ENCODE measurements around the gene HOXA3.

Gene HOXA3

GRCh38 chr7:27124902-27125689, 27.3 kb downstream of the HOXA3 start:
- Histone ChIP-seq H3K4me3 (no peak overlapping the region), H3K27ac (no peak overlapping the region)

DNA sequence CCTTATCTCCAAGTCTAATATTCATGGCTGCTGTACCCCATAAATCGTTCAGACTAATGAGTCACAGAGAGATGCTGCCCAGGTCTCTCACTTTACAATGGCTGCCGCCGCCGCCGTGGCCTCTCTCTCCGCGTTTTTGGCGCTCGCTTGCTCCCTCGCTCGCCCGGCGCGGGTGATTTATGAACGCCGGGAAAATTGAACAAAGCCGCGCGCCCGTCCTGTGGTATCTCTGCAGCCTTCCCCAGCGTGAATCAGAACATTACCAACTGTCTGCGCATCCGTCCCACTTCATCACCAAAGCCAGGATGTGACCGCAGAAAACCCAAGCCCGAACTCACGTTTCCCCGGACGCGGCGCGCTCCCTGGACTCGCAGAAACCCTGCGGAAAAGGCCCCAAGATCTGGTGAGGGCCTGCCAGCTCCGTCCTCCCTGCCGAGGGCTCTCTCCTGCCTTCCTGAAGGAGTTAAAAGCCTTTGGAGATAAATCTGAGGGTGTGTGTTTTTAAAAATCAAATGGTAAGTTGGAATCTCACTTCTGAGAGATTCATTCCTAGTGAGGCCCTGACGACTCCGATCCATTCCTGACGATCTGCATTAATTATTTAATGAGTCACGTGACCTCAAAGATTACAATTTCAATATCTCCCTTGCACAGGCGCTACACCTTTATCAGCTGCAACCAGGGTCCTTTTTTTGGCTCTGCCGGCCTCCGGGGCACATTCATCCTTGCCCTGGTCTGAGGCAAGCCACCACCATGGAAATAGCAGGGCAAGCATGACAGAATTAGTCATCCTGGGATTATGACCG, 28.1 kb downstream of the HOXA3 start:
- Histone ChIP-seq H3K4me3 (no peak overlapping the region), H3K27ac (no peak overlapping the region)

GRCh38 chr7:27123477-27124053, 28.8 kb downstream of the HOXA3 start:
- no peak overlapping the region for H3K27ac ChIP-seq

GRCh38 chr7:27123007-27123476, 29.3 kb downstream of the HOXA3 start:
- no peak overlapping the region for H3K4me3 ChIP-seq
- no peak overlapping the region for H3K27ac ChIP-seq

More at GRCh38 chr7:27123477-27124053, 28.8 kb downstream of the HOXA3 start:
- H3K4me3 ChIP-seq: no peak overlapping the region

DNA sequence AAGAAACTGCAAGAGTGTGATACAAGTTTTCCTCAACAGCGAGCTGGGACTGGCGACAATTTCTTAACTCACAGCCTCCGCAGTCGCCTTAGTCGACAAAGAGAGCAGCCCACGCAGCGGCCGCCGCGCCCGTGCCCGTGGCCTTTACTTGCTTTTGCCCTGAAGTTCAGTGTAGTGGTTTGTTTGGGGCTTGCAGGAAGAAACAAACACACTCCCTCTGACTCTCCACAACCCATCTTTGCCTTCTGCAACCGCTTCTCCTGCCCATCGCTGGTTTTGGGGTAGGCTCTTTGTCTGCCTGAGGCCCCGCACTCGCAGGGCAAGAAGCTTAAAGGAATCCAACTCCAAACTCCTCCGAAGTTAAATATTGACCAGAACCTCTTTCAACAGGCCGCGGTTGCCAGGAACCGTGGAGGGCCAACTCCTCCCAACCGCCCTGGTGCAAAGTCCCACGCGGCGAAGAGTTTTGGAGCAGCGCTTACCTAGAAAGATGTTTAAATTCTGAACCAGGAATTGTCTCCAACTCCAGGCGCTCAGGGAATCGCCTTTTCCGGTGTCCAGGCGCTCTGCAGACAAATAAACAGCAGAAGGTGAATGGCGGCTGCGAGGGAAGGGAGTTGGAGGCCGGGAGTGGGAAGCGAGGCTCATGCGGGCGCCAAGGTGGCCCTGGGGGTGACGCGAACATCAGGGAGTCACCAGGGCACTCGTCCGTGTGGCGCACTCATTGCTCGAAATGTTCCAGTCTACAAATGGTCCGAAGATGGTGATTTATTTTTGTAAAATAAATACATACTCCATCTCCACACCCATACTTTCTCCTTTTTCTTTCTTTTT, 30.1 kb downstream of the HOXA3 start:
- no peak overlapping the region for H3K27ac ChIP-seq
- H3K4me3 ChIP-seq: no peak overlapping the region

DNA sequence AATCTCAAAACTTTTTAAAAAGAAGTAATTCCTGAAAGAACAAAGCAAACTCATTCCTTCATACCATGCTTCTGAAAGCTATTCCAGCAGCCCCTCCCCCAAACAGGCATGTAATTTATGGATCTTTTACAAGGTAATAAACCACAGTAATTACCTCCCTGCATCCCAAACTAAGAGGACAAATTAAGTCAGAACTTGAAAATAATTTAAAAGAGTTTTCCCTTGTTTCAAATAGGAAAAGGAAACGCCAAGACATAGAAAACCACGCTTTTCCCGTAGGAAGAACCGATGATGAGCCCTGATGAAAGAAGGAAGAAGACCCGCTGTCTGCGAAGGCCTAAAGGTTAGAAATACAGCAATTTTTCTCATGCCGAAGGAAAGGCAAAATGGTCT, 30.7 kb downstream of the HOXA3 start:
- H3K27ac ChIP-seq: no peak overlapping the region
- no peak overlapping the region for H3K4me3 ChIP-seq

DNA sequence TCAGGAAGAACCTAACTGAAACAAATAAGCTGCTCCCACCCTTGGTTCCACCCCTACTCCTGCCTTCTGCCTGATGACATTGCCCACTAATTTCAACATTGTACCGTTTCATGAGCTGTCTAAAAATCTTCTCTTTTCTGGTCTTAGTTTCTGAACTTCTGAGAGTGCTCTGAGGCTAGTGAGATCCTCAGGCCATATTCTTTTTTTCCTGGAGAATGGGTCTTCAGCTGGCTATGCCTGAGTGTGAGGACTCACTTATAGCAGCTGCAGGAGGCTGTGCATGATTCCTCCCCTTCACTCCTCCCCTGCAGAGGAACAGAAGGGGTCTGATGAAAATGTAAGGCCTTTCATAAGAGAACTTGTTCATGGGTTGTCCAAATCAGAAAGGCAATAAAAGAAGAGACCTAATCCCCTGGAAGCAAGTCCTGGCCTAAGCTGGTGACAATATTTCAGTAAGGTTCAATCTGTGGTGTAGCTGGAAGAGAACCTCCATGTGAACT, 32.9 kb downstream of the HOXA3 start:
- H3K27ac ChIP-seq: no peak overlapping the region

DNA sequence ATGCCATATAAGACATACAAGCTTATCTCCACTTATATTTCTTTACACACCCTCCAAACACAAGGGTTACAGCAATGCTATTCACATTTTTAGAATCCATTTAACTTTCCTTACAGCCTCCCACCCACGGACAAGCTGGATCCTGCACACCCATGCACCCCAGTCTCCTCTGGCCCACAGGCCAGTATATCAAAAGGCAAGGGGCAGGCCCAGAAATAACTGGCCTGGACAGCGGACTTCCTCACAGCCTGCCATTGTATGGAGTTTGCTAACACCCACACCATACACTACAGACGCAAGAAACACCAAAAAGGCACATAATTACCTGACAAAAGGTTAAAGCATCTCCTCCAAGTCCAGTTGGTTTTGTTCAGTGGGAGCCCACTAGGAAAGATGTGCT, 33.8 kb downstream of the HOXA3 start:
- Histone ChIP-seq H3K4me3 (no peak overlapping the region), H3K27ac (no peak overlapping the region)

More for the DNA sequence above, 32.9 kb downstream of the HOXA3 start:
- no peak overlapping the region for H3K4me3 ChIP-seq

DNA sequence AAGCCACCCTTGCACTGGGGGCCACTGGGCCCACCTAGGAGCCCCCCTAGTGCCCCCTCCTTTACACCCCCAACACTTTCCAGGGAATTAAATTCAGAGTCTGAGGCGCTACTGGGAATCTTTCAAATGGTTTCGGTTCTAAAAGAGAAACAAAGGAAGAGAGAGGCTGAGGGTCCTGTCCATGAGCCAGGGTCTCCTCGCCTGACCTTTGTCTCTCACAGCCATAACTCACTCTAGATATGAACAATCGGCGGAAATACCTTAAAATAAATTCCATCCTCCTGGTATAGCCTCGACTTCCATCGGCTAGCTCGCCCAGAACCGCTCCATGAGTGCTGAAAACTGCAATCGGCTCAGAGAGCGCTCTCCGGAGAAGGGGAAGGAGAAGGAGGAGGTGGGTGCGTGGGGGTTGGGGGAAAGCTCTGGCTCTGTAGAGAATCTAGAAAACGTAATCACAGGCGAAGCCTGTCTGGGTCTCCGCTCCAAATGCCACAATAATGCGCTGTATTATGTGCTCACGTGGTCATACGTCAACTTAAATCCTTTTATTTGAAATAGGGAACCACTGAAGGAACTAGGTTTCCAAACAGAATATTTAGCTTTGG, 34.4 kb downstream of the HOXA3 start:
- H3K4me3 ChIP-seq: no peak overlapping the region
- peak overlapping the region in 1 of 21 experiments; percentile 4 for H3K27ac ChIP-seq

- Histone ChIP-seq H3K4me3 (no peak overlapping the region), H3K27ac (peak overlapping the region in 2 of 21 experiments; percentile 4 to 40)
Observed at GRCh38 chr7:27116962-27117886, 35.2 kb downstream of the HOXA3 start.

GRCh38 chr7:27116031-27116961, 36.1 kb downstream of the HOXA3 start:
- Histone ChIP-seq H3K4me3 (peak overlapping the region in 1 of 7 experiments; percentile 2), H3K27ac (peak overlapping the region in 2 of 21 experiments; percentile 58 to 66)

DNA sequence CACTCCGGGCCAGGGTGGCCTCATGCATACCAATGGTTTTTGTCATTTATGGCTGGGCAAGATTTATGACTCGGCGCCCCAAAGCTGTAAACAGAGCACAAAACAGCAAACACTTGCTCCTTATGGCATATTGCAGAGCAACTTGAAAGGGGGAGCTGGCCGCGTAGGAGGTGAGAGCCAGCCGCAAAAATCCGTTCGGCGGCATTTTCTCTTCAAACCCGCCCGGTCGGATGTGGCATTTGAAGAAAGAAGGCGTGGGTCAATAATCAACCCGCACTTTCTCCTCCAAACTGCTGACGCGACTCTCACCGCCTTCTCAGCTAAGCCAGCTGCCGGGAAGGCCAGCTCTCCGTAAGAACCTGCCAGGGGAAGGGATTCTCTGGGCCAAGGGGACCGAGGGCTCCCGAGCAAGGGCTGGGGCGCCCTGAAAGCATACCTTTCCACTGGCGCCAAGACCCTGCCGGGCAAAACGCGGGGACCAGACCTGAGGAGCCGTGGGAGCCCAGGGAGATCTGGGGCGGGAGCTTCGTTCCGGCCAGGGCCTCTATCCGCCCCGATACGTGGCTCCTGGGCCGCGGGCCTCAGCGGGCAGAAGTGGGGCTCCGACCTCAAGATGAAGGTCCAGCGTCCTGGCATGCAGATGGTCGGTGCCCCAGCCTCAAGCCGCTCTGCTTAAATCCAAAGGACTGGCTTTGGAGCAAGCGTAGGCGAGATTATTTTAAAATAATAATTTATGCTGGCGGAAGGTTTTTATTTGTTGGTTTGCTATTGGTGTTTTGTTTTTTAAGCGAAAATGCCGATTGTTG, 37.0 kb downstream of the HOXA3 start:
- H3K4me3 ChIP-seq: peak overlapping the region in 1 of 7 experiments; percentile 2
- peak overlapping the region in 6 of 21 experiments; percentile 16 to 66 (median 46) for H3K27ac ChIP-seq

GRCh38 chr7:27114881-27115220, 37.5 kb downstream of the HOXA3 start:
- Histone ChIP-seq H3K27ac (peak overlapping the region in 1 of 21 experiments; percentile 58), H3K4me3 (no peak overlapping the region)

DNA sequence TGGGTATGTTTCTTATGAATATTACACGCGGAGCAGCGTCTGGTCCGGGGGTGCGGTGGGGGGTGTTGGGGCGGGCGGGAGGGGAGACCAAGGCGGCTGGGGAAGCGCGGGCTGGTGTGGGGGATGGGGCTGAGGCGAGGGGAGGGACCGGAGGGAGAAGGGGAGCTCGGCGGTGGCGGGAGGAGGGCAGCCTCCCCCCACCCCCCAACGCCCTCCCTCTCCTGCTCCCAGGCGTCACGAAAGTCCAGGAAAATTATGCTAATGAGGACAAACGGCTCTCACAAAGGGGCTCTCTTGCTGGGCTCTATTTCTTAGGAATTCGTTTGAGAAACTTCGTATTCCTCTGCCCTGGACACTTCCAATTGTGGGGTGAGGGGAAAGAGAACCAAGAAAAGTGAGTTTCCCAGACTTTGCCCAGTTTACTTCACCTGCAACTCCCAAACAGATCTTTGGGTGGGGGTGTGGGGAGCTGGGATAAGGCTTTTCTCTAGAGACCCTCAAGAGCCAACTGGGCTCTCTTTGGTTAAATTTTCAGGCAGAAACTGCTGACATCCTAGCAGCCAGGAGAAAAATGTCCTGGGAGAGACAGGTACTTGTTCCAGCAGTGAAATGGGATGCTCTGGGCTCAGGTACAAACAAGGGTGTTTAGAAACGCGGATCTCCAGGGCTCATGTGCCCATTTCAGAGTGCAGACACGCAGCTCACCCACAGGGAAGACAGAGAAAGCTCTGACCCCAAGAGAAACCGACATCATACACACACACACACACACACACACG, 38.2 kb downstream of the HOXA3 start:
- peak overlapping the region in 17 of 21 experiments; percentile 37 to 88 (median 77) for H3K27ac ChIP-seq
- H3K4me3 ChIP-seq: peak overlapping the region; percentile 21 to 47 (median 38)
